Liver (tissue), 3 donors: ENCODE data around the gene NOL11.

Experiments
- FOXA1 ChIP-seq: IDR thresholded peaks from 2 replicates; pipeline ENCODE4 v1.6.1; 2016; ENCODE audit warnings: antibody characterized with exemption
- FOXA2 ChIP-seq: IDR thresholded peaks from 2 replicates; pipeline ENCODE4 v1.6.1; 2016; ENCODE audit warnings: antibody characterized with exemption
- GABPA ChIP-seq, 2 donors: IDR thresholded peaks in 1 of 2; conservative IDR thresholded peaks in 1 of 2; 2 replicates each; pipeline ENCODE4 v1.6.1; 2016; ENCODE audit warnings: antibody characterized with exemption in 2 of 2, mild to moderate bottlenecking in 1 of 2, moderate library complexity in 1 of 2
- MAX ChIP-seq: IDR thresholded peaks from 2 replicates; pipeline ENCODE4 v1.6.1; 2016; ENCODE audit warnings: antibody characterized with exemption
- RAD21 ChIP-seq, 2 donors: IDR thresholded peaks; 2 replicates each; pipeline ENCODE4 v1.6.1; 2016; ENCODE audit warnings: antibody characterized with exemption in 2 of 2, mild to moderate bottlenecking in 2 of 2
- SP1 ChIP-seq: IDR thresholded peaks from 2 replicates; pipeline ENCODE4 v1.6.1; 2018; ENCODE audit warnings: antibody characterized with exemption, mild to moderate bottlenecking
- TF ChIP-seq, protein P1 (sequence below): fragments of 150-350 bp; IDR thresholded peaks from 2 replicates; pipeline ENCODE4 v1.5.1; 2017; ENCODE audit warnings: improper control_type of control experiment, low read depth, low read length; ENCODE audit not compliant: missing input control
- TF ChIP-seq, protein P2 (sequence below): IDR thresholded peaks from 2 replicates; pipeline ENCODE4 v1.6.1; 2016; ENCODE audit warnings: antibody characterized with exemption
- donor health status: healthy.
- donor health status: healthy.

- TF ChIP-seq GABPA (IDR thresholded peaks at IDR 0.05 in 1 of 2, conservative IDR thresholded peaks at IDR 0.05 in 1 of 2) (no peak), MAX (no peak), FOXA1 (no peak), FOXA2 (no peak), SP1 (no peak), RAD21 (IDR thresholded peaks at IDR 0.05) (no peak)
- TF ChIP-seq, protein P1, sequence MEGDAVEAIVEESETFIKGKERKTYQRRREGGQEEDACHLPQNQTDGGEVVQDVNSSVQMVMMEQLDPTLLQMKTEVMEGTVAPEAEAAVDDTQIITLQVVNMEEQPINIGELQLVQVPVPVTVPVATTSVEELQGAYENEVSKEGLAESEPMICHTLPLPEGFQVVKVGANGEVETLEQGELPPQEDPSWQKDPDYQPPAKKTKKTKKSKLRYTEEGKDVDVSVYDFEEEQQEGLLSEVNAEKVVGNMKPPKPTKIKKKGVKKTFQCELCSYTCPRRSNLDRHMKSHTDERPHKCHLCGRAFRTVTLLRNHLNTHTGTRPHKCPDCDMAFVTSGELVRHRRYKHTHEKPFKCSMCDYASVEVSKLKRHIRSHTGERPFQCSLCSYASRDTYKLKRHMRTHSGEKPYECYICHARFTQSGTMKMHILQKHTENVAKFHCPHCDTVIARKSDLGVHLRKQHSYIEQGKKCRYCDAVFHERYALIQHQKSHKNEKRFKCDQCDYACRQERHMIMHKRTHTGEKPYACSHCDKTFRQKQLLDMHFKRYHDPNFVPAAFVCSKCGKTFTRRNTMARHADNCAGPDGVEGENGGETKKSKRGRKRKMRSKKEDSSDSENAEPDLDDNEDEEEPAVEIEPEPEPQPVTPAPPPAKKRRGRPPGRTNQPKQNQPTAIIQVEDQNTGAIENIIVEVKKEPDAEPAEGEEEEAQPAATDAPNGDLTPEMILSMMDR = no peak
- TF ChIP-seq, protein P2, sequence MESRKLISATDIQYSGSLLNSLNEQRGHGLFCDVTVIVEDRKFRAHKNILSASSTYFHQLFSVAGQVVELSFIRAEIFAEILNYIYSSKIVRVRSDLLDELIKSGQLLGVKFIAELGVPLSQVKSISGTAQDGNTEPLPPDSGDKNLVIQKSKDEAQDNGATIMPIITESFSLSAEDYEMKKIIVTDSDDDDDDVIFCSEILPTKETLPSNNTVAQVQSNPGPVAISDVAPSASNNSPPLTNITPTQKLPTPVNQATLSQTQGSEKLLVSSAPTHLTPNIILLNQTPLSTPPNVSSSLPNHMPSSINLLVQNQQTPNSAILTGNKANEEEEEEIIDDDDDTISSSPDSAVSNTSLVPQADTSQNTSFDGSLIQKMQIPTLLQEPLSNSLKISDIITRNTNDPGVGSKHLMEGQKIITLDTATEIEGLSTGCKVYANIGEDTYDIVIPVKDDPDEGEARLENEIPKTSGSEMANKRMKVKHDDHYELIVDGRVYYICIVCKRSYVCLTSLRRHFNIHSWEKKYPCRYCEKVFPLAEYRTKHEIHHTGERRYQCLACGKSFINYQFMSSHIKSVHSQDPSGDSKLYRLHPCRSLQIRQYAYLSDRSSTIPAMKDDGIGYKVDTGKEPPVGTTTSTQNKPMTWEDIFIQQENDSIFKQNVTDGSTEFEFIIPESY = no peak
Observed at GRCh38 chr17:67772679-67773078, 54.9 kb downstream of the NOL11 start.
